ENCODE measurements around the gene HTT-AS.
"Not testable (repeated sequence)": the region's sequence is repeated elsewhere in the genome, so short reads cannot be mapped to it uniquely, and the experiment has no call there.

Gene HTT-AS

GRCh38 chr4:3074078-3074845 lies at the start of gene HTT-AS, which contains the start of gene HTT:
Gene HTT-AS, minus strand, starts transcription at chr4:3074538.
Gene HTT, plus strand, starts transcription at chr4:3074681. Its CDS starts 145 bp downstream, at chr4:3074826.
- DNase-seq (ENCODE audit: low read depth, low spot score) = peak; percentile 59

- DNase-seq (ENCODE audit: low read depth, low spot score) = no peak
These were observed 48.9 kb upstream of the HTT-AS start for GRCh38 chr4:3123181-3123671.

- no peak for DNase-seq (ENCODE audit: low read depth, low spot score)
These were observed 47.8 kb upstream of the HTT-AS start for GRCh38 chr4:3122081-3122563.

GRCh38 chr4:3121596-3121995 lies 47.3 kb upstream of the HTT-AS start:
- no peak for DNase-seq (ENCODE audit: low read depth, low spot score)

- no peak for DNase-seq (ENCODE audit: low read depth, low spot score)
These were observed 46.8 kb upstream of the HTT-AS start for GRCh38 chr4:3121110-3121509.

GRCh38 chr4:3119464-3119863 lies 45.1 kb upstream of the HTT-AS start:
- DNase-seq (ENCODE audit: low read depth, low spot score) = no peak

GRCh38 chr4:3118312-3118711 lies 44.0 kb upstream of the HTT-AS start:
- no peak for DNase-seq (ENCODE audit: low read depth, low spot score)

- no peak for DNase-seq (ENCODE audit: low read depth, low spot score)
These were observed 42.6 kb upstream of the HTT-AS start for GRCh38 chr4:3116955-3117354.

GRCh38 chr4:3115637-3116270 lies 41.4 kb upstream of the HTT-AS start:
- DNase-seq (ENCODE audit: low read depth, low spot score) = no peak

- DNase-seq (ENCODE audit: low read depth, low spot score) = no peak
These were observed 40.0 kb upstream of the HTT-AS start for GRCh38 chr4:3114377-3114776.

- DNase-seq (ENCODE audit: low read depth, low spot score) = no peak
These were observed 38.5 kb upstream of the HTT-AS start for GRCh38 chr4:3112609-3113469.

GRCh38 chr4:3112201-3112600 lies 37.9 kb upstream of the HTT-AS start:
- DNase-seq (ENCODE audit: low read depth, low spot score) = no peak

- DNase-seq (ENCODE audit: low read depth, low spot score) = no peak
These were observed 37.1 kb upstream of the HTT-AS start for GRCh38 chr4:3111461-3111860.

- DNase-seq (ENCODE audit: low read depth, low spot score) = no peak
These were observed 33.9 kb upstream of the HTT-AS start for GRCh38 chr4:3108211-3108610.

- DNase-seq (ENCODE audit: low read depth, low spot score) = no peak
These were observed 33.4 kb upstream of the HTT-AS start for GRCh38 chr4:3107691-3108121.

GRCh38 chr4:3107271-3107670 lies 32.9 kb upstream of the HTT-AS start:
- no peak for DNase-seq (ENCODE audit: low read depth, low spot score)

GRCh38 chr4:3106339-3107186 lies 32.2 kb upstream of the HTT-AS start:
- peak; percentile 60 for DNase-seq (ENCODE audit: low read depth, low spot score)

GRCh38 chr4:3098346-3098745 lies 24.0 kb upstream of the HTT-AS start:
- DNase-seq (ENCODE audit: low read depth, low spot score) = no peak

GRCh38 chr4:3096202-3096601 lies 21.9 kb upstream of the HTT-AS start:
- no peak for DNase-seq (ENCODE audit: low read depth, low spot score)

- not testable (repeated sequence) for DNase-seq (ENCODE audit: low read depth, low spot score)
These were observed 20.4 kb upstream of the HTT-AS start for GRCh38 chr4:3094701-3095100.

GRCh38 chr4:3091464-3091863 lies 17.1 kb upstream of the HTT-AS start:
- DNase-seq (ENCODE audit: low read depth, low spot score) = no peak

Data from iPS DF 19.7 (cell line).